ENCODE data around the gene COL27A1.

The COL27A1 gene

GRCh38 chr9:114204265-114204664 lies 48.9 kb downstream of the COL27A1 start:
- Histone ChIP-seq H3K4me1 (ENCODE audit: control insufficient read depth, low read depth, low read length) (no peaks in the 10 kb centered on the region), H2BK120ac (ENCODE audit: low read depth, low read length) (no peak overlapping the region), H2BK5ac (ENCODE audit: low read length) (no peak overlapping the region), H4K8ac (ENCODE audit: low read depth, low read length) (no peak overlapping the region), H3K79me1 (ENCODE audit: low read length) (no peaks in the 10 kb centered on the region), H3K9ac (ENCODE audit: low read length) (no peak overlapping the region), H4K5ac (ENCODE audit: low read length) (no peak overlapping the region), H3K4ac (ENCODE audit: low read depth, low read length) (no peak overlapping the region), H3K4me2 (ENCODE audit: low read length) (no peak overlapping the region), H3K79me2 (ENCODE audit: control insufficient read depth, insufficient read depth, low read length) (no peaks in the 10 kb centered on the region), H3K23ac (ENCODE audit: low read length) (no peak overlapping the region), H3K27me3 (ENCODE audit: insufficient read depth, low read length, poor library complexity) (no peaks in the 10 kb centered on the region), H3K36me3 (ENCODE audit: control insufficient read depth, insufficient read depth, low read length) (no peaks in the 10 kb centered on the region), H3K4me3 (ENCODE audit: low read length) (no peak overlapping the region), H3K27ac (ENCODE audit: low read depth, low read length) (no peak overlapping the region), H3K18ac (ENCODE audit: low read length) (no peak overlapping the region), H2BK15ac (replicated peaks; ENCODE audit: low read depth) (no peak overlapping the region), H2AK5ac (ENCODE audit: low read length) (no peak overlapping the region), H3K56ac (ENCODE audit: low read length) (no peak overlapping the region)
- DNase-seq, result no peak
- no CpG with 5 or more reads among the region's 4 CpGs for WGBS (ENCODE audit: extremely low coverage, insufficient coverage, low lambda C conversion rate)

- Histone ChIP-seq H3K9ac (ENCODE audit: low read length) (no peak overlapping the region), H3K79me2 (ENCODE audit: control insufficient read depth, insufficient read depth, low read length) (no peaks in the 10 kb centered on the region), H3K27ac (ENCODE audit: low read depth, low read length) (no peak overlapping the region), H2BK15ac (replicated peaks; ENCODE audit: low read depth) (no peak overlapping the region), H2BK120ac (ENCODE audit: low read depth, low read length) (no peak overlapping the region), H2AK5ac (ENCODE audit: low read length) (no peak overlapping the region), H3K4me3 (ENCODE audit: low read length) (no peak overlapping the region), H3K4me2 (ENCODE audit: low read length) (no peak overlapping the region), H3K36me3 (ENCODE audit: control insufficient read depth, insufficient read depth, low read length) (peaks cover 2% of the 10 kb centered on the region), H2BK5ac (ENCODE audit: low read length) (no peak overlapping the region), H4K5ac (ENCODE audit: low read length) (no peak overlapping the region), H3K56ac (ENCODE audit: low read length) (no peak overlapping the region), H3K4me1 (ENCODE audit: control insufficient read depth, low read depth, low read length) (no peaks in the 10 kb centered on the region), H3K4ac (ENCODE audit: low read depth, low read length) (no peak overlapping the region), H3K79me1 (ENCODE audit: low read length) (no peaks in the 10 kb centered on the region), H4K8ac (ENCODE audit: low read depth, low read length) (no peak overlapping the region), H3K23ac (ENCODE audit: low read length) (no peak overlapping the region), H3K27me3 (ENCODE audit: insufficient read depth, low read length, poor library complexity) (no peaks in the 10 kb centered on the region), H3K18ac (ENCODE audit: low read length) (no peak overlapping the region)
- WGBS (ENCODE audit: extremely low coverage, insufficient coverage, low lambda C conversion rate), result no CpG with 5 or more reads among the region's 10 CpGs
- no peak for DNase-seq
Observed at GRCh38 chr9:114205171-114206015, 50.1 kb downstream of the COL27A1 start.

GRCh38 chr9:114206221-114206789 lies 51.0 kb downstream of the COL27A1 start:
- no peak for DNase-seq
- H3K79me1 ChIP-seq (ENCODE audit: low read length), result no peaks in the 10 kb centered on the region
- H3K27me3 ChIP-seq (ENCODE audit: insufficient read depth, low read length, poor library complexity), result no peaks in the 10 kb centered on the region
- no CpG with 5 or more reads among the region's 5 CpGs for WGBS (ENCODE audit: extremely low coverage, insufficient coverage, low lambda C conversion rate)
- H4K5ac ChIP-seq (ENCODE audit: low read length), result no peak overlapping the region
- no peak overlapping the region for H3K4ac ChIP-seq (ENCODE audit: low read depth, low read length)
- H2BK5ac ChIP-seq (ENCODE audit: low read length), result no peak overlapping the region
- H2BK120ac ChIP-seq (ENCODE audit: low read depth, low read length), result no peak overlapping the region
- H3K4me3 ChIP-seq (ENCODE audit: low read length), result no peak overlapping the region
- H3K4me2 ChIP-seq (ENCODE audit: low read length), result no peak overlapping the region
- no peak overlapping the region for H3K9ac ChIP-seq (ENCODE audit: low read length)
- H3K4me1 ChIP-seq (ENCODE audit: control insufficient read depth, low read depth, low read length), result no peaks in the 10 kb centered on the region
- H3K79me2 ChIP-seq (ENCODE audit: control insufficient read depth, insufficient read depth, low read length), result no peaks in the 10 kb centered on the region
- H3K56ac ChIP-seq (ENCODE audit: low read length), result no peak overlapping the region
- H2AK5ac ChIP-seq (ENCODE audit: low read length), result no peak overlapping the region
- no peak overlapping the region for H3K18ac ChIP-seq (ENCODE audit: low read length)
- no peak overlapping the region for H3K23ac ChIP-seq (ENCODE audit: low read length)
- peaks cover 2% of the 10 kb centered on the region for H3K36me3 ChIP-seq (ENCODE audit: control insufficient read depth, insufficient read depth, low read length)
- no peak overlapping the region for H4K8ac ChIP-seq (ENCODE audit: low read depth, low read length)
- no peak overlapping the region for H2BK15ac ChIP-seq (replicated peaks; ENCODE audit: low read depth)
- H3K27ac ChIP-seq (ENCODE audit: low read depth, low read length), result no peak overlapping the region

GRCh38 chr9:114207034-114207810 lies 51.9 kb downstream of the COL27A1 start:
- no peak overlapping the region for H3K4me2 ChIP-seq (ENCODE audit: low read length)
- H3K18ac ChIP-seq (ENCODE audit: low read length), result no peak overlapping the region
- H2AK5ac ChIP-seq (ENCODE audit: low read length), result no peak overlapping the region
- no peak overlapping the region for H3K27ac ChIP-seq (ENCODE audit: low read depth, low read length)
- no CpG with 5 or more reads among the region's 9 CpGs for WGBS (ENCODE audit: extremely low coverage, insufficient coverage, low lambda C conversion rate)
- H3K4me1 ChIP-seq (ENCODE audit: control insufficient read depth, low read depth, low read length), result no peaks in the 10 kb centered on the region
- H2BK5ac ChIP-seq (ENCODE audit: low read length), result no peak overlapping the region
- DNase-seq, result peak; percentile 29
- H2BK15ac ChIP-seq (replicated peaks; ENCODE audit: low read depth), result no peak overlapping the region
- no peak overlapping the region for H3K4ac ChIP-seq (ENCODE audit: low read depth, low read length)
- no peak overlapping the region for H3K4me3 ChIP-seq (ENCODE audit: low read length)
- no peak overlapping the region for H2BK120ac ChIP-seq (ENCODE audit: low read depth, low read length)
- H3K9ac ChIP-seq (ENCODE audit: low read length), result no peak overlapping the region
- no peaks in the 10 kb centered on the region for H3K27me3 ChIP-seq (ENCODE audit: insufficient read depth, low read length, poor library complexity)
- H4K5ac ChIP-seq (ENCODE audit: low read length), result no peak overlapping the region
- H3K79me2 ChIP-seq (ENCODE audit: control insufficient read depth, insufficient read depth, low read length), result no peaks in the 10 kb centered on the region
- no peak overlapping the region for H3K23ac ChIP-seq (ENCODE audit: low read length)
- no peak overlapping the region for H3K56ac ChIP-seq (ENCODE audit: low read length)
- no peak overlapping the region for H4K8ac ChIP-seq (ENCODE audit: low read depth, low read length)
- peaks cover 2% of the 10 kb centered on the region for H3K36me3 ChIP-seq (ENCODE audit: control insufficient read depth, insufficient read depth, low read length)
- H3K79me1 ChIP-seq (ENCODE audit: low read length), result no peaks in the 10 kb centered on the region

- Histone ChIP-seq H3K56ac (ENCODE audit: low read length) (no peak overlapping the region), H3K23ac (ENCODE audit: low read length) (no peak overlapping the region), H3K4ac (ENCODE audit: low read depth, low read length) (no peak overlapping the region), H3K9ac (ENCODE audit: low read length) (no peak overlapping the region), H4K8ac (ENCODE audit: low read depth, low read length) (no peak overlapping the region), H3K18ac (ENCODE audit: low read length) (no peak overlapping the region), H2AK5ac (ENCODE audit: low read length) (no peak overlapping the region), H4K5ac (ENCODE audit: low read length) (no peak overlapping the region), H2BK120ac (ENCODE audit: low read depth, low read length) (no peak overlapping the region), H3K79me2 (ENCODE audit: control insufficient read depth, insufficient read depth, low read length) (no peaks in the 10 kb centered on the region), H3K27me3 (ENCODE audit: insufficient read depth, low read length, poor library complexity) (no peaks in the 10 kb centered on the region), H3K4me3 (ENCODE audit: low read length) (no peak overlapping the region), H3K4me2 (ENCODE audit: low read length) (no peak overlapping the region), H3K36me3 (ENCODE audit: control insufficient read depth, insufficient read depth, low read length) (peaks cover 2% of the 10 kb centered on the region), H2BK15ac (replicated peaks; ENCODE audit: low read depth) (no peak overlapping the region), H3K79me1 (ENCODE audit: low read length) (no peaks in the 10 kb centered on the region), H3K27ac (ENCODE audit: low read depth, low read length) (no peak overlapping the region), H2BK5ac (ENCODE audit: low read length) (no peak overlapping the region), H3K4me1 (ENCODE audit: control insufficient read depth, low read depth, low read length) (no peaks in the 10 kb centered on the region)
- DNase-seq, result peak; percentile 33
- WGBS (ENCODE audit: extremely low coverage, insufficient coverage, low lambda C conversion rate), result no CpG with 5 or more reads among the region's 6 CpGs
Observed at GRCh38 chr9:114207845-114208244, 52.5 kb downstream of the COL27A1 start.
